HG02571 (cell line): ENCODE results near the gene PC.
"Not testable (repeated sequence)": the region's sequence is repeated elsewhere in the genome, so short reads cannot be mapped to it uniquely, and the experiment has no call there.

Experiments
- ATAC-seq: cut with Tn5 transposase; IDR thresholded peaks from one replicate; pipeline ENCODE4 v1.9.1; 2021; ENCODE audit warnings: mild to moderate bottlenecking, moderate library complexity; ENCODE audit not compliant: unreplicated experiment

Gene PC

DNA sequence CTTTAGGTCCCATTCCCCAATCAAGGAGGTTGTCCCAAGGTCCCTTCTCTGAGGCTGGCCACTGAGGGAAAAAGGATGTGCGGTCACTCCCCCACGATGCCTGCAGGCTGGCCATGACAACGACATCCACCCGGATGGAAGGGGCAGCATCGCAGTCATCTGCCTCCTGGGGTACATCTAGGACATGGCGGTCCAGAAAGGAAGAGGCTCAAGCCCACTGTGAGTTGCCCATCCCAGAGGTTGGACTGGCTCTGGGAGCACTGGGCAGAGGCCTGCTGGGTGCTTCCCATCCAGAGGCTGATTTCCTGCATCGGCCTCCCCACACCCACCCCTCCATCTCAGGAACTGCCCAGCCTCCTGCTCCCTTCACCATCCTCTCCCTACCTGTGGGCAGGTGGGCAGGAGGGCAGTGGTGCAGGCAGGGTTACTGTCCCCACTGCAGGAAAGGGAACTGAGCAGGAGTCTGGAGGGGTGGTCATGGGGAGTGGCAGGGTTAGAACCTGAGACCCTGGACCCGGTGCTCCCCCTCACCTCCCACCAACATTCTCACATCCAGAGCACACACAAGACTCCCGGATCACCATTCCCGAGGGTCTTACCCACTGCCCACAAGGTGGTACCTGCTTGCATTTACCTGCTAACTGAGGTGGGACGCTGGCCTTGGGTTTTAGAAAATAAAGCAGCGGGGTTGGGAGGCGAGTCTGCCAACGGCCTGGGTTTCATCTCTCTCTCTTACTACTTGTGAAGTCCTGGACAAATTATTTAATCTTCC, 110.5 kb downstream of the PC start:
- ATAC-seq: no peak

- no peak for ATAC-seq
Measured at GRCh38 chr11:66846671-66847091, 111.5 kb downstream of the PC start.

GRCh38 chr11:66845876-66846212, 112.3 kb downstream of the PC start:
- ATAC-seq: no peak

DNA sequence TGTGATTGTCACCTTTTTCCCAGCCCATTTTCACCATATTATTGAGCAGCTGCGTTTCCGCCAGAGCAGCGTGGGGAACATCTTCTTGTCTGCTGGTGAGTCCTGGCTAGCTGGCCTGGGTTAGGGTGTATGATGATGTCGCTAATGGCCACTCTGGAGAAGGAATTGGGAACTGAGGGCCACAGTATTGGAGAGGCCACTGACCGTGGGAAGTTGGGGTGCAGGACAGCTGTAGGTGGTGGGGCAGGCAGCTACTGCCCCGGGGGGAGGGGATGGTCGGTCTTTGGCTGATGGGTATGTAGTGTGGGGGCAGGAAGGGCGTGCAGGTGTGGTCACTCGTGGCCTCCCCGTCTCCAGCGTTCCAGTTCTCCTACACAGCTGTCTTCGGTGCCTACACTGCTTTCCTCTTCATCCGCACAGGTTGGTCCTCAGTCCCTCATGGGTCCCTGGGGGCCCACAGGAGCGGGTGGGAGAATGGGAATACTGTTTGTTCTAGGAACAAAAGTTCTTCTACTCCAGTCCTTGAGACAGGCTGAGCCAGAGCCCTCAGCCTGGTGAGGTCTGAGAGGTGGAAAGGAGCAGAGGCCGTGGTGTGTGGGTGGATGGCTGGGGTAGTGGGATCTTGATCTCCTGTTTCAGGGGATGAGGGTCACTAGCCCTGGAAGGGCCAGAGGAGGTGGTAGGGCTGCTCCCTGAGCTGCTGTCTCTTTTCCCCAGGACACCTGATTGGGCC, 112.9 kb downstream of the PC start:
- ATAC-seq: no peak

GRCh38 chr11:66844496-66845142, 113.6 kb downstream of the PC start:
- ATAC-seq: no peak

DNA sequence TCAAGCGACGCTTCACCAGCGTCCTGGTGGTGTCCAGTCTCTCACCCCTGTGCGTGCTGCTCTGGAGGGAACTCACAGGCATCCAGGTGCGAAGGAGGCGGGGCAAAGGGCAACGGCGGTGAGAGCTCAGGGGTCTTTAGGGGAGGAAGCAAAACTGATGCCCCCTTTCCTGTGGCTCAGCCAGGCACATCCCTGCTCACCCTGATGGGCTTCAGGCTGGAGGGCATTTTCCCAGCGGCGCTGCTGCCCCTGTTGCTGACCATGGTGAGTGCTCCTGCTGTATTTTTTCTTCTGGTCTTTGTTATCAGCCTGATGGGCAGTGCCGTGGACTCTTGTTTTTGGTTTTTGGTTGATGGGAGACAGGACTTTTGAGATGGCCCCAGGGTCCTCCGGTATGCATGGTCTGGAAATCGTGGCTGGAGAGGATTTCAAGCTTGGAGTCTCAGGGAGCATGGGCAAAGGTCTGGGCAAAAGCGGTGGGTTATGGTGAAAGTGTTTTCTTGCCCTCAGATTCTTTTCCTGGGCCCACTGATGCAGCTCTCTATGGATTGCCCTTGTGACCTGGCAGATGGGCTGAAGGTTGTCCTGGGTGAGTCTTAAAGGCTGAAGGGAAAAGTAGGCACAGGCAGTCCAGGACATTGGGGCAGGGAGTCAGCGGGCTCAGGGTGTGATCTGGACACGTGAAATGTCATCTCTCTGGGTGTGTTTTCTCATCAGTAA, 114.2 kb downstream of the PC start:
- no peak for ATAC-seq

DNA sequence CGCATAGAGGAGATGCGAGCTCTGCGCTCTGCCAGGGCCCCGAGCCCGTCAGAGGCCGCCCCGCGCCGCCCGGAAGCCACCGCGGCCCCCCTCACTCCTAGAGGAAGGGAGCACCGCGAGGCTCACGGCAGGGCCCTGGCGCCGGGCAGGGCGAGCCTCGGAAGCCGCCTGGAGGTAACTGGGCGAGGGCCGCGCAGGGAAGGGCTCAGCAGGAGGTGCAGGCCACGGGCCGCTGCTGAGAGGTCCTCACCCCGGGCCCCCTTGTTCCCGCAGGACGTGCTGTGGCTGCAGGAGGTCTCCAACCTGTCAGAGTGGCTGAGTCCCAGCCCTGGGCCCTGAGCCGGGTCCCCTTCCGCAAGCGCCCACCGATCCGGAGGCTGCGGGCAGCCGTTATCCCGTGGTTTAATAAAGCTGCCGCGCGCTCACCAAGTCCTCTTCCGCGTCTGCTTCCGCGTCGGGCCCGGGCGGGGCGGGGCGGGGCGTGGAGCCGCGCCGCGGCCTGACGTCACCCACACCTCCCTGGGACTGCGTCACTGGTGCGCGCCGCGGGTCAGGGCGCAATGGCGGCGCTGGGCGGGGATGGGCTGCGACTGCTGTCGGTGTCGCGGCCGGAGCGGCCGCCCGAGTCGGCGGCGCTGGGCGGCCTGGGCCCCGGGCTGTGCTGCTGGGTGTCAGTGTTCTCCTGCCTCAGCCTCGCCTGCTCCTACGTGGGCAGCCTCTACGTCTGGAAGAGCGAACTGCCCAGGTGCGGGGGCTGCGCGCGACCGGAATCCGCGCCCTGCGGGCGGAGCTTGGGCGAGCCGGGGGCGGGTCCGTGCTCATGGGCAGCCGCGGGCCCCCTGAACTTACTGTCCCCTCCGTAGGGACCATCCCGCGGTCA, 115.0 kb downstream of the PC start, which contains the start of gene RCE1:
Gene RCE1 (plus strand): TSS at position 546 of the 880 bp plus-strand sequence. CDS start 15 bp downstream, at position 561.
- peak; percentile 72 for ATAC-seq

GRCh38 chr11:66842501-66842895, 115.7 kb downstream of the PC start:
- no peak for ATAC-seq

GRCh38 chr11:66841861-66842260, 116.3 kb downstream of the PC start:
- no peak for ATAC-seq

GRCh38 chr11:66840317-66841091, 117.7 kb downstream of the PC start:
- no peak for ATAC-seq

DNA sequence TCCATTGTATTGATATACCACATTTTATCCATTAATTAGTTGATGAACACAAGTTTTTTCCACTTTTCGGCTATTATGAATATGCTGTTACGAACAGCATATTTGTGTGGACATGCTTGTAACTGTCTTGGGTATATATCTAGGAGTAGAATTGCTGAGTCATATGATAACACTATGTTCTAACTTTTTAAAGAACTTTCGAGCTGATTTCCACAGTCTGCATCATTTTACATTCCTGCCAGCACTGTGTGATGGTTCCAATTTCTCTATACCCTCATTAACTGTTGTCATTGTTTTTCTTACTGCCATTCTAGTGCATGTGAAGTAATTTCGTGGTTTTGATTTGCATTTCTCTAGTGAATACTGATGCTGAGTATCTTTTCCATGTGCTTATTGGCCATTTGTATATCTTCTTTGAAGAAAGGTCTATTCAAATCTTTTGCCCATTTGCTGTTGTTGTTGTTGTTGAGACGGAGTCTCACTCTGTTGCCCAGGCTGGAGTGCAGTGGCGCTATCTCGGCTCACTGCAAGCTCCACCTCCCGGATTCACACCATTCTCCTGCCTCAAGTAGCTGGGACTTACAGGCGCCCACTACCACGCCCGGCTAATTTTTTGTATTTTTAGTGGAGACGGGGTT, 122.3 kb downstream of the PC start:
- ATAC-seq: no peak

DNA sequence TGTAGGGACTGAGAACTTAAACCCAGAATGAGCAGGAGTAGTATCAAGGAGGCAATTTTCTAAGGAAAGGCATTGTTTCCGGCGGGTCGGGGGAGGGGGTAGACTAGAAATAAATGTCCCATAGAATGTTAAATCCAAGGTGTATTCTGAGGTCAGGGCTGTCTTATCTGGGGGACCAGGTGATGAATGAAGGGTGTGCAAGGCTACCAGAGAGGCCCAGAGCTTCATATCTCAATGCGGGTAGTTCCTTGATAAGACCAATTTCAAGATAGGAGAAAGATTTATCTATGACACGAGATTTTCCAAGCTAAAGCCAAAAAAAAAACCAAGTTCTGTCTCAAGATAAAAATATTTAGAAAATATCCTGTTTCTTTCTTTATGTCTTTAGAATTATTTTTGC, 123.2 kb downstream of the PC start:
- ATAC-seq: no peak

DNA sequence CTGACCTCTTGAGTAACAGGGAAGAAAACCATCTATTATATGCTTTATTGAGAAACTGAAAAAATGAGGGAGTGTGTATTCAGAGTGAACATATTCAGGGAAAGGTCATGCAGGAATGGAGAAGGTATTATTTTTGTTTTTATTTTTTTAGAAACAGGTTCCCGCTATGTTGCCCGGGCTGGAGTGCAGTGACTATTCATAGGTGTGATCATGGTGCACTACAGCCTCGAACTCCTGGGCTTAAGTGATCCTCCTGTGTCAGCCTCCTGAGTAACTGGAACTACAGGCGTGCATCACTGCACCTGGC, 123.7 kb downstream of the PC start:
- ATAC-seq: no peak

- ATAC-seq: not testable (repeated sequence)
Measured at GRCh38 chr11:66824573-66824972, 133.6 kb downstream of the PC start.

GRCh38 chr11:66823700-66824099, 134.5 kb downstream of the PC start:
- ATAC-seq: no peak

DNA sequence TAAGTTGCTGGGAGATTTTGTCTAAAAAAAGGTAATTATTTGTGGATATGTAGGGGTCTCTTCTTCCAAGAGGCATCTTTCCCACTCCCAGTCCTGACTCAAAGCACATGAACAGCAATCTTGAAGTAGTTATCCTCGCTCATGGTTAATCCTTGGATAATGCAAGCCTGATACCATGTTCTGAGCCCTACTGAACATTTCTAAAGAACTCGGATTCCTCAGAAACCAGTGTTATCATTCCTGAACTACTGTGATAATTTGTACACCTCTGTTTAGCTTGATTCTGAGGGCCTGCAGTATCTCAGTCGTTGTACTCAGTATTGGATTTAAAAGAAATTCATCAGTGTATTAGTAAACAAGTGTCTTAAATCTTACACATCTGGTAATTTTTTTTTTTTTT, 137.3 kb downstream of the PC start:
- no peak for ATAC-seq

DNA sequence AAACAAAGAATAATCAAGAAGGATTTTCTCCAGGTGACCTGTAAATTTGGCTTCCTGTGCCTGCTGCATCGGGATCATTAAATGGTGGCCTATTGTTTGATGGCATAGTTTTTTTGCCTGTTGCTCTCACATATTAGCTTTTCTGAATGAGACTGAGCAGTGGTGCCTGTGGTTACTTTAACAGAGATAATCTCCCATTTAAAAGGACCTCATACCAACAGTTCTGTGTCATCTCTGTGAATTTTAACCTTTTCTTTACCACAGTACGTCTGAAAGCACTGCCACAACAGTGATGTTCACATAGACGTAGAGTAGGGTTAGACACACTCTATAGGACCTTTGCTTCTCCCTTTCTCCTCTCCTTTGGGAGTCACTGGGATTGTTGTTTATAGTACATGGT, 137.8 kb downstream of the PC start:
- no peak for ATAC-seq

DNA sequence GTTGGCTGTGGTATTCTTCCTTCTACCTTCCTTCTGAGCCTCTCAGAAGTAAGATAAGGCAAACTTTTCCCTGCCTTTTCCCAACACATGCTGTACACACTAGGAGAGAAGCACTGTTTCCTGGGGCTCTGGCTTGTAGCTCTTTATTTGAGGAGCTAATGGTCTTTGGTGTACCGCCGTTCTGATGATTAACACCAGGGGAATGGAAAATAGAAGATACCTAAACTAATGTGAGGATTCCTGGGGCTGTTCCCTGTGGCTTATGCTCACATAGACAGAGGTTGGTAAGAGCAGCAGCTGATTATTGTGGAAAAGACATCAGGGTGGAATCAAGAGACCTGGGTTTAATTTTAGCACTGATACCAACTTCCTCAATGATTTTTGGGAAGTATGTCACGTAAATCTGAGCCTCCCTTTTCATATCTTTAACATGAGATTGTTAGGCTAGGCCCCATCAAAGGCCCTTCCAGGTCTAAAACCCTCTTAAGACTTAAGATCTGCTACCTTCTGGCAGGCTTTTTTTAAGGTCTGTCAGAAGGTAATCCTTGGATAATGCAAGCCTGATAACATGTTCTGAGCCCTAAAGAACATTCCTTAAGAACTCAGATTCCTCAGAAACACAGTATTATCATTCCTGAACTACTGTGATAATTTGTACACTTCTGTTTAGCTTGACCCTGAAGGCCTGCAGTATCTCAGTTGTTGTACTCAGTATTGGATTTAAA, 139.8 kb downstream of the PC start:
- no peak for ATAC-seq

- no peak for ATAC-seq
Measured at GRCh38 chr11:66815646-66816045, 142.5 kb downstream of the PC start.
